ENCODE measurements around the gene NRXN2.

NRXN2 gene

DNA sequence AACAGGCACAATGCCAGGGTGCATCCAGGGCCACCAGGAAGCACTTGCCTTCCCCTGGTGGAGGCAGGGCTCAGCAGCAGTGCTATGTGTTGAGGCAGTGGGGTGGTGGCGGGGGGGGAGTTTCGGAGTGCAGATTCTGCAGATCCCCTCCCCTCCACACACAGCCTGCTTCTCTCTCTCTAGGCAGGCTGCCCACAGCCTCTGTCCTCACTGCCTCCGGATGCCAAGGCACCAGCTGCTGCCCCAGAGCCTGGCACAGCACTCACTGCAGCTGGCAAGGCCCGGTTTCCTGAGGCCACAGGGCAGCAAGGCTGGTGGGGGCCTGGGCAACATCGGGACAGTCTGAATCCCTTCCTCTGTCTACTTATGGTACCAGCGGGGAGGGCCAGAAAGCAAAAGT lies 35.8 kb downstream of the NRXN2 start:
- H3K36me3 ChIP-seq (ENCODE audit: control insufficient read depth in 2 of 2, insufficient read depth in 1 of 2, low read length in 2 of 2) = no peaks in the 10 kb centered on the region
- no peak overlapping the region for H3K4me3 ChIP-seq (ENCODE audit: low read depth, low read length)
- H3K9me3 ChIP-seq (ENCODE audit: control insufficient read depth, insufficient read depth, low read depth, low read length) = no peaks in the 10 kb centered on the region
- POLR2A ChIA-PET = no interaction called here
- no peaks in the 10 kb centered on the region for H3K4me1 ChIP-seq (ENCODE audit: control insufficient read depth, insufficient read depth, low read length)
- CTCF ChIA-PET = interaction anchor here (2.3 to 2.6 kb wide), 2 partner anchors 8 to 238 kb away, joined by 6 to 18 read pairs; no protein-coding TSS in a partner anchor
- TF ChIP-seq ZNF266 (tag by site-specific recombination; IDR thresholded peaks at IDR 0.05; ENCODE audit: low read depth) (no peak), ZNF664 (tag by site-specific recombination; IDR thresholded peaks at IDR 0.05) (no peak), PRDM1 (tag by site-specific recombination; IDR thresholded peaks at IDR 0.05) (no peak), ZNF426 (tag by site-specific recombination; IDR thresholded peaks at IDR 0.05) (no peak), ZNF677 (tag by site-specific recombination; IDR thresholded peaks at IDR 0.05) (no peak), IKZF3 (tag by site-specific recombination; IDR thresholded peaks at IDR 0.05) (no peak), ZNF776 (tag by site-specific recombination; IDR thresholded peaks at IDR 0.05; ENCODE audit: borderline replicate concordance) (no peak), ZNF19 (tag by site-specific recombination; IDR thresholded peaks at IDR 0.05; ENCODE audit: low read depth) (no peak), ZNF292 (tag by site-specific recombination; IDR thresholded peaks at IDR 0.05; ENCODE audit: borderline replicate concordance, low read depth) (no peak), ZNF121 (tag by site-specific recombination; IDR thresholded peaks at IDR 0.05) (no peak), ZSCAN23 (tag by site-specific recombination; IDR thresholded peaks at IDR 0.05) (no peak), ZNF211 (tag by site-specific recombination; IDR thresholded peaks at IDR 0.05; ENCODE audit: low read depth) (no peak), ZNF514 (tag by site-specific recombination; IDR thresholded peaks at IDR 0.05) (no peak), ZNF157 (tag by site-specific recombination; IDR thresholded peaks at IDR 0.05) (no peak)
- TF ChIP-seq, protein P1, sequence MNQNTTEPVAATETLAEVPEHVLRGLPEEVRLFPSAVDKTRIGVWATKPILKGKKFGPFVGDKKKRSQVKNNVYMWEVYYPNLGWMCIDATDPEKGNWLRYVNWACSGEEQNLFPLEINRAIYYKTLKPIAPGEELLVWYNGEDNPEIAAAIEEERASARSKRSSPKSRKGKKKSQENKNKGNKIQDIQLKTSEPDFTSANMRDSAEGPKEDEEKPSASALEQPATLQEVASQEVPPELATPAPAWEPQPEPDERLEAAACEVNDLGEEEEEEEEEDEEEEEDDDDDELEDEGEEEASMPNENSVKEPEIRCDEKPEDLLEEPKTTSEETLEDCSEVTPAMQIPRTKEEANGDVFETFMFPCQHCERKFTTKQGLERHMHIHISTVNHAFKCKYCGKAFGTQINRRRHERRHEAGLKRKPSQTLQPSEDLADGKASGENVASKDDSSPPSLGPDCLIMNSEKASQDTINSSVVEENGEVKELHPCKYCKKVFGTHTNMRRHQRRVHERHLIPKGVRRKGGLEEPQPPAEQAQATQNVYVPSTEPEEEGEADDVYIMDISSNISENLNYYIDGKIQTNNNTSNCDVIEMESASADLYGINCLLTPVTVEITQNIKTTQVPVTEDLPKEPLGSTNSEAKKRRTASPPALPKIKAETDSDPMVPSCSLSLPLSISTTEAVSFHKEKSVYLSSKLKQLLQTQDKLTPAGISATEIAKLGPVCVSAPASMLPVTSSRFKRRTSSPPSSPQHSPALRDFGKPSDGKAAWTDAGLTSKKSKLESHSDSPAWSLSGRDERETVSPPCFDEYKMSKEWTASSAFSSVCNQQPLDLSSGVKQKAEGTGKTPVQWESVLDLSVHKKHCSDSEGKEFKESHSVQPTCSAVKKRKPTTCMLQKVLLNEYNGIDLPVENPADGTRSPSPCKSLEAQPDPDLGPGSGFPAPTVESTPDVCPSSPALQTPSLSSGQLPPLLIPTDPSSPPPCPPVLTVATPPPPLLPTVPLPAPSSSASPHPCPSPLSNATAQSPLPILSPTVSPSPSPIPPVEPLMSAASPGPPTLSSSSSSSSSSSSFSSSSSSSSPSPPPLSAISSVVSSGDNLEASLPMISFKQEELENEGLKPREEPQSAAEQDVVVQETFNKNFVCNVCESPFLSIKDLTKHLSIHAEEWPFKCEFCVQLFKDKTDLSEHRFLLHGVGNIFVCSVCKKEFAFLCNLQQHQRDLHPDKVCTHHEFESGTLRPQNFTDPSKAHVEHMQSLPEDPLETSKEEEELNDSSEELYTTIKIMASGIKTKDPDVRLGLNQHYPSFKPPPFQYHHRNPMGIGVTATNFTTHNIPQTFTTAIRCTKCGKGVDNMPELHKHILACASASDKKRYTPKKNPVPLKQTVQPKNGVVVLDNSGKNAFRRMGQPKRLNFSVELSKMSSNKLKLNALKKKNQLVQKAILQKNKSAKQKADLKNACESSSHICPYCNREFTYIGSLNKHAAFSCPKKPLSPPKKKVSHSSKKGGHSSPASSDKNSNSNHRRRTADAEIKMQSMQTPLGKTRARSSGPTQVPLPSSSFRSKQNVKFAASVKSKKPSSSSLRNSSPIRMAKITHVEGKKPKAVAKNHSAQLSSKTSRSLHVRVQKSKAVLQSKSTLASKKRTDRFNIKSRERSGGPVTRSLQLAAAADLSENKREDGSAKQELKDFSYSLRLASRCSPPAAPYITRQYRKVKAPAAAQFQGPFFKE (tag by site-specific recombination; IDR thresholded peaks at IDR 0.05; ENCODE audit: borderline replicate concordance) = no peak
- TF ChIP-seq, protein P2, sequence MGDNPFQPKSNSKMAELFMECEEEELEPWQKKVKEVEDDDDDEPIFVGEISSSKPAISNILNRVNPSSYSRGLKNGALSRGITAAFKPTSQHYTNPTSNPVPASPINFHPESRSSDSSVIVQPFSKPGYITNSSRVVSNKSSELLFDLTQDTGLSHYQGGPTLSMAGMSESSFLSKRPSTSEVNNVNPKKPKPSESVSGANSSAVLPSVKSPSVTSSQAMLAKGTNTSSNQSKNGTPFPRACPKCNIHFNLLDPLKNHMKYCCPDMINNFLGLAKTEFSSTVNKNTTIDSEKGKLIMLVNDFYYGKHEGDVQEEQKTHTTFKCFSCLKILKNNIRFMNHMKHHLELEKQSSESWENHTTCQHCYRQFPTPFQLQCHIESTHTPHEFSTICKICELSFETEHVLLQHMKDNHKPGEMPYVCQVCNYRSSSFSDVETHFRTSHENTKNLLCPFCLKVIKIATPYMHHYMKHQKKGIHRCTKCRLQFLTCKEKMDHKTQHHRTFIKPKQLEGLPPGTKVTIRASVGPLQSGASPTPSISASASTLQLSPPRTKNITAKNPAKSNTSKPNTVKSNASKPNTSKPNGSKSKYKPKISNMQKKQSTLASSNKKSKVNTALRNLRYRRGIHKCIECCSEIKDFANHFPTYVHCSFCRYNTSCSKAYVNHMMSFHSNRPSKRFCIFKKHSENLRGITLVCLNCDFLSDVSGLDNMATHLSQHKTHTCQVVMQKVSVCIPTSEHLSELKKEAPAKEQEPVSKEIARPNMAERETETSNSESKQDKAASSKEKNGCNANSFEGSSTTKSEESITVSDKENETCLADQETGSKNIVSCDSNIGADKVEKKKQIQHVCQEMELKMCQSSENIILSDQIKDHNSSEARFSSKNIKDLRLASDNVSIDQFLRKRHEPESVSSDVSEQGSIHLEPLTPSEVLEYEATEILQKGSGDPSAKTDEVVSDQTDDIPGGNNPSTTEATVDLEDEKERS (tag by site-specific recombination; IDR thresholded peaks at IDR 0.05) = no peak
- TF ChIP-seq, protein P3, sequence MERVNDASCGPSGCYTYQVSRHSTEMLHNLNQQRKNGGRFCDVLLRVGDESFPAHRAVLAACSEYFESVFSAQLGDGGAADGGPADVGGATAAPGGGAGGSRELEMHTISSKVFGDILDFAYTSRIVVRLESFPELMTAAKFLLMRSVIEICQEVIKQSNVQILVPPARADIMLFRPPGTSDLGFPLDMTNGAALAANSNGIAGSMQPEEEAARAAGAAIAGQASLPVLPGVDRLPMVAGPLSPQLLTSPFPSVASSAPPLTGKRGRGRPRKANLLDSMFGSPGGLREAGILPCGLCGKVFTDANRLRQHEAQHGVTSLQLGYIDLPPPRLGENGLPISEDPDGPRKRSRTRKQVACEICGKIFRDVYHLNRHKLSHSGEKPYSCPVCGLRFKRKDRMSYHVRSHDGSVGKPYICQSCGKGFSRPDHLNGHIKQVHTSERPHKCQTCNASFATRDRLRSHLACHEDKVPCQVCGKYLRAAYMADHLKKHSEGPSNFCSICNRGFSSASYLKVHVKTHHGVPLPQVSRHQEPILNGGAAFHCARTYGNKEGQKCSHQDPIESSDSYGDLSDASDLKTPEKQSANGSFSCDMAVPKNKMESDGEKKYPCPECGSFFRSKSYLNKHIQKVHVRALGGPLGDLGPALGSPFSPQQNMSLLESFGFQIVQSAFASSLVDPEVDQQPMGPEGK (tag by site-specific recombination; IDR thresholded peaks at IDR 0.05) = no peak
- TF ChIP-seq, protein P4, sequence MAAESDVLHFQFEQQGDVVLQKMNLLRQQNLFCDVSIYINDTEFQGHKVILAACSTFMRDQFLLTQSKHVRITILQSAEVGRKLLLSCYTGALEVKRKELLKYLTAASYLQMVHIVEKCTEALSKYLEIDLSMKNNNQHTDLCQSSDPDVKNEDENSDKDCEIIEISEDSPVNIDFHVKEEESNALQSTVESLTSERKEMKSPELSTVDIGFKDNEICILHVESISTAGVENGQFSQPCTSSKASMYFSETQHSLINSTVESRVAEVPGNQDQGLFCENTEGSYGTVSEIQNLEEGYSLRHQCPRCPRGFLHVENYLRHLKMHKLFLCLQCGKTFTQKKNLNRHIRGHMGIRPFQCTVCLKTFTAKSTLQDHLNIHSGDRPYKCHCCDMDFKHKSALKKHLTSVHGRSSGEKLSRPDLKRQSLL (tag by site-specific recombination; IDR thresholded peaks at IDR 0.05) = no peak
- H3K27ac ChIP-seq (ENCODE audit: extremely low read depth, low read depth, low read length) = no peak overlapping the region
